ENCODE measurements around the gene SBF1. TPM values are rescaled to one million over a fixed set of nuclear protein-coding genes. Genes with fewer than 3 reads are reported as not detected.

The SBF1 gene
- total and polyA plus RNA-seq, 2 of the 13 experiments (the other 11 are each of a cell fraction or from before 2014, with no cell fraction given), result 31.7 to 40.9 TPM

- TF ChIP-seq, protein P1, sequence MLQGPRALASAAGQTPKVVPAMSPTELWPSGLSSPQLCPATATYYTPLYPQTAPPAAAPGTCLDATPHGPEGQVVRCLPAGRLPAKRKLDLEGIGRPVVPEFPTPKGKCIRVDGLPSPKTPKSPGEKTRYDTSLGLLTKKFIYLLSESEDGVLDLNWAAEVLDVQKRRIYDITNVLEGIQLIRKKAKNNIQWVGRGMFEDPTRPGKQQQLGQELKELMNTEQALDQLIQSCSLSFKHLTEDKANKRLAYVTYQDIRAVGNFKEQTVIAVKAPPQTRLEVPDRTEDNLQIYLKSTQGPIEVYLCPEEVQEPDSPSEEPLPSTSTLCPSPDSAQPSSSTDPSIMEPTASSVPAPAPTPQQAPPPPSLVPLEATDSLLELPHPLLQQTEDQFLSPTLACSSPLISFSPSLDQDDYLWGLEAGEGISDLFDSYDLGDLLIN (CRISPR knock-in tag; IDR thresholded peaks at IDR 0.05; ENCODE audit: borderline replicate concordance), result peak; percentile 80; the same call in 1 of the 2 replicates
- TF ChIP-seq NFAT5 (CRISPR knock-in tag; IDR thresholded peaks at IDR 0.05), result no peak
- TF ChIP-seq LBX2 (CRISPR knock-in tag; IDR thresholded peaks at IDR 0.05; ENCODE audit: borderline replicate concordance), result no peak
- TF ChIP-seq BCLAF1 (IDR thresholded peaks at IDR 0.05), result no peak
- peak; percentile 66; the same call in 1 of the 2 replicates for TF ChIP-seq RXRA (CRISPR knock-in tag; IDR thresholded peaks at IDR 0.05)
- TF ChIP-seq SRF (IDR thresholded peaks at IDR 0.05; ENCODE audit: low read depth, low read length), result peak; percentile 72; the same call in 1 of the 2 replicates
- TF ChIP-seq NAIF1 (CRISPR knock-in tag; IDR thresholded peaks at IDR 0.05; ENCODE audit: borderline replicate concordance), result no peak
- TF ChIP-seq ZNF431 (CRISPR knock-in tag; IDR thresholded peaks at IDR 0.05; ENCODE audit: borderline replicate concordance, low read depth), result no peak
- no peak for TF ChIP-seq PCBP2 (optimal IDR thresholded peaks at IDR 0.05; ENCODE audit: low read depth, low read length, poor library complexity, severe bottlenecking)
- TF ChIP-seq PATZ1 (CRISPR knock-in tag; IDR thresholded peaks at IDR 0.05), result no peak; the same call in 1 of the 2 replicates
- TF ChIP-seq ZSCAN9 (CRISPR knock-in tag; IDR thresholded peaks at IDR 0.05; ENCODE audit: borderline replicate concordance), result 0 out of 2 replicates have a peak, but pooled peaks have one; percentile 46
- TF ChIP-seq ZNF761 (CRISPR knock-in tag; conservative IDR thresholded peaks at IDR 0.05), result 0 out of 2 replicates have a peak, but pooled peaks have one; percentile 35
- no peak for TF ChIP-seq ZNF747 (CRISPR knock-in tag; IDR thresholded peaks at IDR 0.05; ENCODE audit: borderline replicate concordance)
- TF ChIP-seq ZNF383 (CRISPR knock-in tag; IDR thresholded peaks at IDR 0.05; ENCODE audit: borderline replicate concordance), result no peak
- TF ChIP-seq FOXO1 (CRISPR knock-in tag; IDR thresholded peaks at IDR 0.05), result peak; percentile 33
Measured at GRCh38 chr22:50507991-50508884, 33.4 kb upstream of the SBF1 start, which contains the start of gene NCAPH2 (continued).

Data from HepG2 (cell line).